Measurements from ENCODE around the gene TMEM80.

TMEM80 gene

GRCh38 chr11:724049-724777 is 28.6 kb downstream of the TMEM80 start:
- peaks cover 51% of the 10 kb centered on the region for H3K4me1 ChIP-seq (ENCODE audit: insufficient read depth, low read length, severe bottlenecking)
- H3K79me2 ChIP-seq (ENCODE audit: insufficient read depth, low read length), result no peaks in the 10 kb centered on the region
- peaks cover 3% of the 10 kb centered on the region for H3K27me3 ChIP-seq (ENCODE audit: insufficient read depth, low read length)
- peak overlapping the region; percentile 50 for H3K27ac ChIP-seq (ENCODE audit: low read depth, low read length, poor library complexity, severe bottlenecking)
- no peaks in the 10 kb centered on the region for H4K20me1 ChIP-seq (ENCODE audit: insufficient read depth, low read length)
- no peaks in the 10 kb centered on the region for H3K36me3 ChIP-seq (ENCODE audit: insufficient read depth, low read length)
- peak overlapping the region; percentile 66 for H3K4me3 ChIP-seq (ENCODE audit: low read depth, low read length, poor library complexity, severe bottlenecking)
- H3K9ac ChIP-seq (ENCODE audit: low read length), result peak overlapping the region; percentile 74; the same call in 1 of the 2 replicates
- peak overlapping the region; percentile 69 for H3K4me2 ChIP-seq (ENCODE audit: low read length)
- H2AFZ ChIP-seq (ENCODE audit: low read length), result no peak overlapping the region
- H3K9me3 ChIP-seq (ENCODE audit: low read length), result no peaks in the 10 kb centered on the region
- TF ChIP-seq EZH2 (IDR thresholded peaks at IDR 0.05; ENCODE audit: borderline replicate concordance, low read length) (no peak), CTCF (IDR thresholded peaks at IDR 0.05; ENCODE audit: low read length) (no peak)
- no peaks in the 10 kb centered on the region for H3K9me2 ChIP-seq (ENCODE audit: low read depth, low read length)
- 0 out of 2 replicates have a peak, but pooled peaks cover 5% of the 10 kb centered on the region for H3F3A ChIP-seq (ENCODE audit: insufficient read depth, low read length)

GRCh38 chr11:724778-725386 is 29.3 kb downstream of the TMEM80 start:
- no peaks in the 10 kb centered on the region for H3K9me2 ChIP-seq (ENCODE audit: low read depth, low read length)
- no peak for TF ChIP-seq CTCF (IDR thresholded peaks at IDR 0.05; ENCODE audit: low read length)
- TF ChIP-seq EZH2 (IDR thresholded peaks at IDR 0.05; ENCODE audit: borderline replicate concordance, low read length), result no peak
- H3K27me3 ChIP-seq (ENCODE audit: insufficient read depth, low read length), result peaks cover 4% of the 10 kb centered on the region
- peaks cover 55% of the 10 kb centered on the region for H3K4me1 ChIP-seq (ENCODE audit: insufficient read depth, low read length, severe bottlenecking)
- H4K20me1 ChIP-seq (ENCODE audit: insufficient read depth, low read length), result no peaks in the 10 kb centered on the region
- H3K9ac ChIP-seq (ENCODE audit: low read length), result peak overlapping the region; percentile 74; the same call in 1 of the 2 replicates
- no peaks in the 10 kb centered on the region for H3K79me2 ChIP-seq (ENCODE audit: insufficient read depth, low read length)
- H3K4me3 ChIP-seq (ENCODE audit: low read depth, low read length, poor library complexity, severe bottlenecking), result peak overlapping the region; percentile 66
- no peaks in the 10 kb centered on the region for H3K36me3 ChIP-seq (ENCODE audit: insufficient read depth, low read length)
- peak overlapping the region; percentile 57 for H3K27ac ChIP-seq (ENCODE audit: low read depth, low read length, poor library complexity, severe bottlenecking)
- H3K9me3 ChIP-seq (ENCODE audit: low read length), result no peaks in the 10 kb centered on the region
- H3K4me2 ChIP-seq (ENCODE audit: low read length), result peak overlapping the region; percentile 69
- no peak overlapping the region for H2AFZ ChIP-seq (ENCODE audit: low read length)
- 0 out of 2 replicates have a peak, but pooled peaks cover 5% of the 10 kb centered on the region for H3F3A ChIP-seq (ENCODE audit: insufficient read depth, low read length)

GRCh38 chr11:725624-726202 is 30.1 kb downstream of the TMEM80 start:
- H3K4me1 ChIP-seq (ENCODE audit: insufficient read depth, low read length, severe bottlenecking), result peaks cover 55% of the 10 kb centered on the region
- no peak for TF ChIP-seq EZH2 (IDR thresholded peaks at IDR 0.05; ENCODE audit: borderline replicate concordance, low read length)
- TF ChIP-seq CTCF (IDR thresholded peaks at IDR 0.05; ENCODE audit: low read length), result no peak
- peak overlapping the region; percentile 69 for H3K4me2 ChIP-seq (ENCODE audit: low read length)

More at GRCh38 chr11:725624-726202, 30.1 kb downstream of the TMEM80 start:
- no peaks in the 10 kb centered on the region for H4K20me1 ChIP-seq (ENCODE audit: insufficient read depth, low read length)
- H3K4me3 ChIP-seq (ENCODE audit: low read depth, low read length, poor library complexity, severe bottlenecking), result peak overlapping the region; percentile 66
- no peaks in the 10 kb centered on the region for H3K36me3 ChIP-seq (ENCODE audit: insufficient read depth, low read length)
- no peaks in the 10 kb centered on the region for H3K9me2 ChIP-seq (ENCODE audit: low read depth, low read length)
- peak overlapping the region; percentile 57 for H3K27ac ChIP-seq (ENCODE audit: low read depth, low read length, poor library complexity, severe bottlenecking)
- H3K79me2 ChIP-seq (ENCODE audit: insufficient read depth, low read length), result no peaks in the 10 kb centered on the region
- H3K9me3 ChIP-seq (ENCODE audit: low read length), result no peaks in the 10 kb centered on the region
- peak overlapping the region; percentile 74 for H3K9ac ChIP-seq (ENCODE audit: low read length)
- H3K27me3 ChIP-seq (ENCODE audit: insufficient read depth, low read length), result peaks cover 4% of the 10 kb centered on the region; the same call in 1 of the 2 replicates
- no peak overlapping the region for H2AFZ ChIP-seq (ENCODE audit: low read length)
- H3F3A ChIP-seq (ENCODE audit: insufficient read depth, low read length), result 0 out of 2 replicates have a peak, but pooled peaks cover 5% of the 10 kb centered on the region
